GM19328 (cell line): ENCODE data around the gene TRIP4.

Experiments
- ATAC-seq: cut with Tn5 transposase; IDR thresholded peaks from one replicate; pipeline ENCODE4 v1.9.1; 2021; ENCODE audit warnings: mild to moderate bottlenecking, moderate library complexity; ENCODE audit not compliant: unreplicated experiment

Gene TRIP4

DNA sequence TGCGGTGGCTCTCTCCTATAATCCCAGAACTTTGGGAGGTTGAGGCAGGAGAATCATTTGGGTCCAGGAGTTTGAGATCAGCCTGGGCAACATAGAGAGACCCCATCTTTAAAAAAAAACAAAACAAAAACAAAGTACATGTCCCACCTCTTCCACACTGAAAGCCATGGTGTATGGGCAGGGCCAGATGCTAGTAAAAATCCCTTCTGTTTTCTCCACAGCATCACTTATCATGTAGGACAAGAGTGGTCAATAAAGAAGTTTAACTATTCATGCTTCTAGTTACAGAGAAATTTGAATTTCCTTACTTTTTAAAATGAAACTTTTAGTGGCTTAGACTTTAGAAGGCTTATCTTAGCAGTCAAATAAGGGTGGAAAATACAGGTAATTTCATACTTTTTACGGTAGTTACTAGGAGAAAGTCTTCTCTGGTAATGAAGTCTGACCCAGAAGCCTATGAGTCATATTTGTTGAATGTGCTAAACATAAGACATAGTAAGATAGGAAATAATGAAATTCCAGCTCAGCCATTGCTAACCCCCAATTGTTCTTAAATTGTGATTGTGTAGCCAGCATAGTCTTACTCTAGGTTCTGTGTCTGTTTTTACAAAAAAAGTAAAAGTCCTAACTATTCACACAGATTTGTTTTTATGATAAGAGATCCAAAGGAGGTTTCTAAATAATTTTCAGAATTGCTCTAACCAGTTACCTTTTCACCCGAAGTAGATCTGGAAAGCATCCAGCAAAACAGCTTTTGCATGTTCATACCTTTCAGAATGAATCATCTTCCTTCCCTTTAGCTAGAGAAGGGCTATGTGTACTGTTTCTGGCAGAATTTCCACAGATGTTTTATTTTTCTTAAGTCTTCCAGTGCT lies 56.3 kb downstream of the TRIP4 start:
- ATAC-seq = no peak

- ATAC-seq = no peak
These were observed 57.2 kb downstream of the TRIP4 start for GRCh38 chr15:64444836-64445235.

DNA sequence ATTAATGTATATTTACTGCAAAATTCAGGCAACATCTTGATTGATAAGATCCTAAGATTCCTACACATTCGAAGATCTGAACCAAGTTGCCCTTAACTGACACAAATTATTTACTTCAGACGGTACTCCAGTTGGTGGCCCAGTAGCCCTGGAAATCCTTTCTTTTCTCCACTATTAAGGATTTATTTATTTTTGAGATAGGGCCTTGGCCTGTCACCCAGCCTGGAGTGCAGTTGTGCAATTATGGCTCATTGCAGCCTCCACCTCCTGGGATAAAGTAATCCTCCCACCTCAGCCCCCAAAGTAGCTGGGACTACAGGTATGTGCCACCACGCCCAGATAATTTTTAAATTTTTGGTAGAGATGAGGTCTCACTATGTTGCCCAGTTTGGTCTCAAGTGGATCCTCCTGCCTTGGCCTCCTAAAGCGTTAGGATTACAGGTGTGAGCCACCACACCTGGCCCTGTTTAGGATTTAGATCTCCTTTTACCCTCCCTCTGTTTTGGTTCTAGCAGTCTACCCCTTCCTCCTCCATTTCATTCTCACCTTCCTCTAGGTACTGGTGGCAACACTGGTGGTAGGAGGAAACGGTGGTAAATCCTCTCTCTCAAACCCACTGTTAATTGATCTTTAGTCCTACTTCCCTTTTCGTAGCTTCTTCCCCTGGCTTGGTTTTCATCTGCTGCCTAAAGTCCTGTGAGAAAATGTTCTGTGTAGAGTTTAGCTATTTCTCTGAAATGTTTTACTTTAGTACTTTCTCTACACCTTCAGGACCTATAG lies 60.1 kb downstream of the TRIP4 start:
- no peak for ATAC-seq

DNA sequence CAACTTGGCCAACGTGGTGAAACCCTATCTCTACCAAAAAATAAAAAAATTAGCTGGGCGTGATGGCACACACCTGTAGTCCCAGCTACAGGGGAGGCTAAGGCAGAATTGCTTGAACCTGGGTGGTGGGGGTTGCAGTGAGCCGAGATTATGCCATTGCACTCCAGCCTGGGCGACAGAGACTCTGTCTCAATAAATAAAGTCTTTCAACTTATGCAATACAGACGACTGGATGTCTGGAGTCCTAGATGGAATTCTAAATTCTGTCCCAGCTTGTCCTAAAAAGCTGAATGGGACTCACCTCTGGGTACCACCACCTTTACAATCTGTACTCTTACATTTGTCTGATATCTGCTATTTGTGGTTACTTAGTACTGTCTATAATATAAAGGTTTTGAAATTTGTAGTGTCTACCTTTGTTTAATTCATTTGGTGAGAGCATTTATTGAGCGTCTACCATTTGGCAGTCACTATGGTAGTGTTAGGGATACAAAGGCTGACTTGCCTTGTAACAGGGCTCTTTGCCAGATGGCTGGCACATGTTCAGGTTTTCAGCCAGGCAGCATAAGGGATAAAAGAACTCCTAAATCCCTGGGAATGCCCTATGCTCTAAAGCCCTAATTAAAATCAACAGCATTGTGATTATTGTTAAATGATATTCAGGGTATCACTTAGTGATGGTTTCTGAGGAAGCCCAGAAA lies 65.5 kb downstream of the TRIP4 start:
- ATAC-seq = no peak

DNA sequence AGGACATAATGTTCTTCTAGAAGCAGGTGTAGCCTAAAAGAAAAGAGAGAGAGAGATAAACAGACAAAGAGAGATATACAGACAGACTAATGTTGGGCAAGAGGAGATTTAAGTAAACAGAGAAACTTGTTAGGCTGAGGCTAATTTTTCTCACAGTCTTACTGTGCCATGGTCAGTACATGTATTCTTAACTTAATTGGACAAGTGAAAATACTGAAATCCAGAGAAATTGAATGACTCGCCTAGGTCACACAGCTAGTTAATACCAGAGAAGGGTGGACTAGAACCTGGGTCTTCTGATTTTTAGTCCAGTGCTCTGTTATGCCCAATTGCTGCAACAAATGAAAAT lies 66.0 kb downstream of the TRIP4 start:
- no peak for ATAC-seq

- ATAC-seq = no peak
These were observed 66.6 kb downstream of the TRIP4 start for GRCh38 chr15:64454282-64454681.

GRCh38 chr15:64455961-64456371 lies 68.3 kb downstream of the TRIP4 start:
- no peak for ATAC-seq

- ATAC-seq = no peak
These were observed 69.0 kb downstream of the TRIP4 start for GRCh38 chr15:64456634-64457108.

DNA sequence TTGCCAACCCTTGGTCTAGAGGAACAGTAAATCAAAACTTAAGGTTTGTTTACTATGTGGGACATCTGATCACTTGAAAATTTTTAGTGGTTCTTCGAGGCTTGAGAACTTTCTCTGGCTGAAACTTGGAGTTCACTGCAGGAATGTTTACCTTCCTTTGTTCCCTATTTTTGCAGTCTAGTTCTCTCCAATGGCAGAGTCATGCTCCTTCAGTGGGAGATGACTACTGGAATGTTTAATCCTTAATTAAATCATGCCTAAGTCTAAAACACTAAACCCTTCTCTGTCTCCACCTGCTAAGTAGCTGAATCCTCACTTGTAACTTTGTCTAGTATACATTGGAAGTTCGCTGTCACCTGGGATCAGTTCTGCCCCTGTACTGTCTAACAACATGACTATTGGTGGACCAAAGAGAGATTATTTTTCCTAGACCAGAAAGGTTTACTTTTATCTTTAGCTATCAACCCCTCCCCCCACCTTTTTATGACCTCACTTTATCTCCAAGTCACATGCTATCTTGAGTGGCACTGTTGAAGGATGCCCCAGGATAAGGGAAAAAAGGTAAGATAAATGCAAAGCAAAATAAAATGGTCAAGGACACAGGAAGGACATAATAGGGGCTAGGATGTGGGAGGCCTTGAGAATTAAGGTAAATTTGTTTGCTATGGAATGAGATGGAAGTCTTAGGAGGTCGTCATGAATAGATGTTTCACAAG lies 71.6 kb downstream of the TRIP4 start:
- ATAC-seq = no peak

- no peak for ATAC-seq
These were observed 72.6 kb downstream of the TRIP4 start, which contains the start of gene ZNF609 for GRCh38 chr15:64460206-64460723. Gene ZNF609, plus strand, starts transcription at chr15:64460578. Its CDS starts 38,842 bp downstream, at chr15:64499420.

DNA sequence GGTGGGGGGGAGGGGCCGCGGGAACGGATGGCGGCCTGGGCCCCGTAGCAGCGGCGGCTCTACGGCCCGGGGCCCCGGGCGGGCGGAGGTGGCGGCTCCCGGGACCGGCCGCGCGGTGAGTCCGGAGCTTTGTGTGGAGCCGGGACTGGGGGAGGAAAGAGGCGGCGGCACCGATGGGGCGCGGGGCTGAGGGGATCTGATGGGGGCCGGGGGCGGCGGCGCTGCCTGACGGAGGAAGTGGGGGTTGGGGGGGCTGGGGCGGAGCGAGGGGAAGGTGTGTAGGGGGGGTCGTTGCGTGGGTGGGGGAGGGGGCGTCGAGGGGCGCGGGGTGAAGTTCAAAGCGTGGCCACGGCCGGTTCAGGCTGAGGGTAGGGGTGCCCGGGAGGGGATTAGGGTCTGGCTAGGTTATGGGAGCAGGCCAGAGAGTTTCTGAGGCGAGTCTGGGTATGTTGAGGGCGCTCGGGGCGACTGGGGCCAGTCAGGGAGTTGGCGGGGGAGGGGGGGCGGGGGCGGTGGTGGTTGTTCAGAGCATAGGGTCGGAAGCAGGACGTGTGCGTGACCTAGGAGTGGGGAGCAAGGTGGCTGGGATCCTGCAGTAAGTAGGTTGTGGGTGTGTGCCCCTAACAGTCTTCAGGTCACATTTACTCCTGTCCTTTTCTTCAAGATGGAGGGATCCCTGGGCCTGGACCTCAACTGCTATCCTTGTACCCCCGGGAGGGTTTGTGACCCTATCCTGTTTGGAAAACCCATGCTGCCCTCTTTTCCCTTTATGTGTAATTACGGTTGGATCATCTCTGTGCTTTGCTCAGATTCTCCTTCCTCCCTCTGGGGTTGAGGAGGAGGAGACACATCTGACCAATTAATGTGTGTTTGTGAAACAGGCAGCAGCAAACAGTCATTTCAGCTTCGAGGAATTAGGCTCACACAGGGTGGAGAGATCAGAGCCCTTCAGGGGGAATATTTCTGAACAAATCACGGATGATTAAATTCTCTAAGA lies 73.4 kb downstream of the TRIP4 start:
- no peak for ATAC-seq

DNA sequence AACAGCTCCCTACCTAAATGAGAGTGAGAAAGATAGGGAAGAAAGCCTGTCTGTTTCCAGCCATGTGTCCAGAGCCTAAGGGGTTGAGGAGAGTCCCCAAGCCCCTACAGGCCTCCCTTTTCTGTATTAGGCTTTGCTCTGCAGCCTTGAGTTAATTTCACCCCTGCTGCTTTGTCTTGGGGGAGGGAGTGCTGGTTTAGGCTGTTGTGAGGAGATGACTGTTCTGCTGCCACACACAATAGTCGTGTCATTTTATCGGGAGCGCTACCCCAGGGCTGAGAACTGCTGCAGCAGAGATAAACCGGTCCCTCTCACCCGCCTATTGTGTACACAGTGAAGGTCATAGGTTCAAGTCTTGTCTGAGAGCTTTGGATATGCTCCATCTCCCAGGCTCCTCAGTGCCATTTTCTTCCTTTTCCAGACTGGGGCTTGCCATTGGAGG lies 74.1 kb downstream of the TRIP4 start:
- no peak for ATAC-seq

DNA sequence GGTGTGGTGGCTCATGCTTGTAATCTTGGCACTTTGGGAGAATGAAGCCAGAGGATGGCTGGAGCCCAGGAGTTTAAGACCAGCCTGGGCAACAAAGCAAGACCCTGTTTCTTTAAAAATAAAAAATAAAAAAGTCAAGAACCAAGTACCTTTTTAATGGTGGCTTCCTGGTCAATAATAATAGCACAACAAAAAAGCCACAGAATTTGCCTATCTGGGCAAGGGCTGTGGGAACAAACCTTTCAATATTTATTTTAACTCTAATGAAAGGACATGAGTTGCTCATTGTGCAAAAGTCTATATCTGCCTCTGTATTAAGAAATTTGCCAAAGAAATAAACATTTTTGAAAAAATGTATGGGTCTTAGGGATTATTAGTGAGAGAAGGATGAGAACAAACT lies 74.9 kb downstream of the TRIP4 start:
- no peak for ATAC-seq

DNA sequence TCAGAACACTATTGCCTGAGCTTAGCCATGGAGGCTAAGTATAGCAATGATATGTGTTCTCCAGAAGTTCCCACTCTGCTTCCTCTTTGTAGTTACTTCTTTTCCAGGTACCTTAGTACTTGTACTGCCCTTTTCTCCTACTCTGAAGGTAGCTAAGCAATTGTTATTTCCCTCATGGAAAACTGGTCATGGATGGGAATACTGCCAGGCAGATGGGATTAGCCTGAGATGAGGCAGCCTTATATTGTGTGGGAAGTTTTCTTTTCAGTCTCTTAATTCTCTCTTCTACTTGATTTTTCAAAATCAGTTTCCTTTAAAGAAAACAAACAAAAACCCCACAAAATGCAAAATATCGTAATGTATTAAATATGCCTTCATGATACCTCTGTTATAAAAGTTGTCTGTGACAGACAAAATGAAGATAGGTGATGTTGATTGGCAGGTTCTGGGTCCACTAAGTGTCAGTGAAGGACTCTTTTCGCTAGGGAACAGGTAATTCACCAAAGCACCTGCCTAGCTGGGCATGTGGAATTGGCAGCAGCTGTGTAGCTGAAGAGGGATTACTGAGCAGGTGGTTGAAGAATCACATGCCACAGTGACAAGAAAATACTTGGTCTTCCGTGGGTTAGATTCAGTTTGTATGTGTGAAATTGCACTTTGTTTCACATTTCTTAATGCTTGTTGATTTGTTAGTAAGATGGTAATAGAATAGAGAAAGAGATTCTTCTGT lies 76.8 kb downstream of the TRIP4 start:
- ATAC-seq = no peak

DNA sequence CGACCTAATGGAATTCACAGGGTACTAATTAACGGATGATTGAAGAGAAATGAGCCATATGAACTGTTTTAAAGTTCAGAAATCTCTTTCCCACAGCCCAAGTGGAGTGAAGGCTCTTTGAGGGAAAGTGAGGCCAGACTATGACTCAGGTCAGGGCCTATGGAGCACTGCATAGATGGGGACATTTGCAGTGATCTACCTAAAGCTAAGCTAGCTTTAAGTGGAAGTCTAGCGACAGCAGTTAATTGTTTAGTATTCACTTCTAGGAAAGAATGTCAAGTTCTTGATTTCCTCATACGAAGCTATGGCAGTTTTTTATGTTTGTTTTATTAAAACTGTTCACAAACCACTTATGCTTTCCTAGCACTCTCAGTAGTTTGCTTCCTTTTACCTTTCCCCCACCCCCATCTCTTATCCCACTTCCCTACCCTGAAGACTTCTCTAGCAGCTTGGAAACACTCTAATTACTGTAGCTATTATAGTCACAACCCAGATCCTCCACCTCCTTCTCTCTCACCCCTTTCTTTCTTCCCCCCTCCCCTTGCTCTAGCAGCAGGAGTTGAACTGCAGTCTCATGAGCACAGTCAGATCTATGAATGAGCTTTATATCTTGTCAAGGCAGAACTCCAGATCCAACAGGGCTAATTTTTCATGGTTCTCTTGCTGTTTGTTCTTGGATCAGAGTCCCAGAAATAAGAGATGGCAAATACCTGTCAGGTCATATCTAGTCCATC lies 78.9 kb downstream of the TRIP4 start:
- no peak for ATAC-seq

DNA sequence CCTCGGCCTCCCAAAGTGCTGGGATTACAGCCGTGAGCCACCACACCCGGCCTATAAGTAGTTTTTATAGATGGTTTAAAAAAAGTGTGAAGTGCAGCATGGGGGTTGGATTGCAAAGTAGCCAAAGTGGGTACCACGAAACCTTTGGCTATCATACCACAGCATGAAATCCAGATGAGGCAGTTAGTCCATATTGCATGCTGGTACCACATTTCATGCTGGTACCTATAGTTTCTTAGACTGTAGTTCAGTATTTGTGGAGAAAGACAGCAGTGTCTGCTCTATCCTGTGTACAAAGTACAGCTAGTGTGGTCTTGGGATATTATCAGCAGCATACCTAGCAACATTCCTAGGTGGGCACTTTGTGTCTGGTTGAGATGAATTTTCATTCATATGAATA lies 84.5 kb downstream of the TRIP4 start:
- no peak for ATAC-seq

DNA sequence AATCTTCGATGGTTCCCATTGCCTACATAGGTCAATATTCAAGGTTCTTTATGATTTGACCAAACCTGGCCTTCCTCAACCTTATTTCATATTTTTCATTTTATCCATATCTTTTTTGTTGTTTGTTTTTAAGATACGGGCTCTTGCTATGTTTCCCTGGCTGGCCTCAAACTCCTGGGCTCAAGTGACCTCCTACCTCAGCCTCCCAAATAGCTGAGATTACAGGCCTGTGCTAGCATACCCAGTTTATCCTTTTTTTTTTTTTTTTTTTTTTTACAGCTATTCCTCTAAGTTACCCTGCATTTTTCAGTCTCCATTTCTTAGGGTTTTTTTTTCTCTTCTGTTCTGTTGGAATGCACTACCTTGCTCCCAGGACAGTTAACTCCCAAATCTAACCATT lies 87.2 kb downstream of the TRIP4 start:
- ATAC-seq = no peak

DNA sequence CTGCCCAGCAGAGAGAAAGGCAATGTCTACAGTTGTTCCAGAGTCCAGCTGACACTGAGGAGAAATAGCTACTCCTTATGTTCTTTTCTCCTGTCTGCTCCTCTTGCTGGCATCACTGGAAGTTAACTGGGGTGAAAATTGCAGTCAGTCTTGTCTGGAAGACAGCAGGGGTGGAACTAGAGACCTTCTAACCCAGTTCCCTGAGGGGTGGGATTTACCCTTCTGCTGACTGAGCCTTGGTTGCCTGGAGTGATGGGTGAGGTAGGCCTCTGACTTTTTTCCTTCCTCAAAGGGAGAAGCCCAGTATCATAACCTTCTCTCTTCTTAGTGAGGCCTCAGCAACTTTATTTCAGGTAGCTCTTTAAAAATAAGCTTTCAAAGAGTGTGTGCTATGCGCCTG lies 88.9 kb downstream of the TRIP4 start:
- ATAC-seq = no peak
